T-helper 2 cell treated with Interferon-gamma antibody and Interleukin-4, amounts not matched to agents 5 μg/mL and 100 μg/mL, for 36 hours (primary cell): Measurements from ENCODE around the gene PTOV1.

Experiments
- DNase-seq: peaks from one replicate; pipeline ENCODE4 v3.0.0; 2021; ENCODE audit warnings: low spot score
- H3K27ac Mint-ChIP-seq: one replicate; pipeline ENCODE4 v1.8.0; 2021; ENCODE audit warnings: mild to moderate bottlenecking, mixed read lengths
- H3K27me3 Mint-ChIP-seq: one replicate; pipeline ENCODE4 v1.8.0; 2021; ENCODE audit warnings: low read depth, mixed read lengths
- H3K36me3 Mint-ChIP-seq: one replicate; pipeline ENCODE4 v1.8.0; 2021; ENCODE audit warnings: low read depth, mixed read lengths
- H3K4me1 Mint-ChIP-seq: one replicate; pipeline ENCODE4 v1.8.0; 2021; ENCODE audit warnings: low read depth, mixed read lengths
- H3K4me3 Mint-ChIP-seq: one replicate; pipeline ENCODE4 v1.8.0; 2022; ENCODE audit warnings: mild to moderate bottlenecking, moderate library complexity, mixed read lengths
- H3K9me3 Mint-ChIP-seq: one replicate; pipeline ENCODE4 v1.8.0; 2021; ENCODE audit warnings: mixed read lengths

Gene PTOV1

DNA sequence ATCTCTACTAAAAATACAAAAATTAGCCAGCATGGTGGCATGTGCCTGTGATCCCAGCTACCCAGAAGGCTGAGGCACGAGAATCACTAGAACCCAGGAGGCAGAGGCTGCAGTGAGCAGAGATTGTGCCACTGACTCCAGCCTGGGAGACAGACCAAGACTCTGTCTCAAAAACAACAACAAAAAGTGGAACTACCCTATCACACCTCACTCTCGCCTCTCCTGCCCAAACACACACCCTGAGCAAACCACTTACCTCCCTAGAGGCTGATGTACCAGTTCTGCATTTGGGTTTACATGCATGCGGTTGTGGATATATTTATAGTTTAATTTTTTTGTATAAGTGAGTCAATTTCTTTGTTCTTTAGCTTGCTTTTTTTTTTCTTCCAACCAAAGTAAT, 7.7 kb upstream of the PTOV1 start:
- DNase-seq = no peak
- H3K4me3 Mint-ChIP-seq = no peak overlapping the region
- peaks cover 3% of the 10 kb centered on the region for H3K27me3 Mint-ChIP-seq
- peaks cover 6% of the 10 kb centered on the region for H3K4me1 Mint-ChIP-seq
- no peak overlapping the region for H3K27ac Mint-ChIP-seq
- H3K9me3 Mint-ChIP-seq = no peaks in the 10 kb centered on the region
- peaks cover 9% of the 10 kb centered on the region for H3K36me3 Mint-ChIP-seq

DNA sequence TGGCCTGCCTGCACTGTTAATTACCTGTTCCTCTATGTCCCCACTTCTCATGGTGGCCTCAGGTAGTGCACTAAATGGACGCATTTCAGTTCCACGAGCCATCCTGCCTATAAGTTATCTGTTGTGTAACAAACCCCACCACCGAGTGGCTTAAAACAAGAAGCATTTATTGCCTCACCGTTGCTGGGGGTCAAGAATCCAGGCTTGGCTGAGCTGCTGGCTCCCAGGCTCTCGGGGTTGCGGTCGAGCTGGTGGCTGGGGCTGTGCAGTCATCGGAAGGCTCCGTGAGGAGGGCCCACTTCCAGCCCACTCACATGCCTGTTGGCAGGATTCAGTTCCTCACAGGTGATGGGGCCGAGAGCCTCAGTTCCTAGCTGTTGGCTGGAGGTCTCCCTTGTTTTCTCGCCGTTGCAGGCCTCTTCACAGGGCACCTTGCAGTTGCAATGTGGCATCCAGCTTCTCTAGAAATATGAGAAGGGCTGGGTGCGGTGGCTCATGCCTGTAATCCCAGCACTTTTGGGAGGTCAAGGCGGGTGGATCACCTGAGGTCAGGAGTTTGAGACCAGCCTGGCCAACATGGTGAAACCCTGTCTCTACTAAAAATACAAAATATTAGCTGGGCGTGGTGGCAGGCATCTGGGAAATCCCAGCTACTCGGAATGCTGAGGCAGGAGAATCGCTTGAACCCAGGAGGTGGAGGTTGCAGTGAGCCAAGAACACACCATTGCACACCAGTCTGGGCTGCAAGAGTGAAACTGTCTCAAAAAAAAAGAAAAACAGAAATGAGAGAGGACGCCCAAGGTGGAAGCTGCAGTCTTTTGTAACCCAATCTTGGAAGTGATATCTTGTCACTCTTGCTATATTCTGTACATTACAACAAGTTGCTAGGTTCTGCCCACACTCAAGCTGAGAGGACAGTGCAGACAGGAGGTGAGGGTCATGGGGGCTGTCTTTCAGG, 6.5 kb upstream of the PTOV1 start:
- Mint-ChIP-seq H3K27ac (no peak overlapping the region), H3K36me3 (peaks cover 4% of the 10 kb centered on the region), H3K9me3 (peaks cover 4% of the 10 kb centered on the region), H3K4me1 (peaks cover 16% of the 10 kb centered on the region), H3K27me3 (peaks cover 3% of the 10 kb centered on the region), H3K4me3 (no peak overlapping the region)
- no peak for DNase-seq

DNA sequence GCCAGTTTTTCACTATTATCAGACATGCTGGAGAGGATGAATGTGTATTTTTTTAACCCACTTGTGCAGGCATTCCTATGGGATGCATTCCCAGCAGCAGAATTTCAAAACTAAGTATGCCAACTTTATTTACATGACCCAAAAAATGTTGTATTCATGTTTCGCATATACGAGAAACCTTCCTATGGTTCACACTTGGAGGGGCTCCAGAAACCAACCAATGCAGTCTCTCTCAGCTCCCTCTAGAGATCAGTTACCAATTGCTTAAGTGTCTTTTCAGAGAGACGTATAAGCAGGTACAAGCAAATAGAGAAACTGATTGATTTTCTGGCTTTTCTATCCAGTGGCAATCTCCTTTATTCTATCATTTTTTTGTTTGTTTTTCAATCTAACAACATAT, 5.5 kb upstream of the PTOV1 start:
- Mint-ChIP-seq H3K9me3 (peaks cover 8% of the 10 kb centered on the region), H3K27me3 (peaks cover 3% of the 10 kb centered on the region), H3K27ac (no peak overlapping the region), H3K4me3 (no peak overlapping the region), H3K4me1 (peaks cover 23% of the 10 kb centered on the region), H3K36me3 (peaks cover 5% of the 10 kb centered on the region)
- DNase-seq = no peak

DNA sequence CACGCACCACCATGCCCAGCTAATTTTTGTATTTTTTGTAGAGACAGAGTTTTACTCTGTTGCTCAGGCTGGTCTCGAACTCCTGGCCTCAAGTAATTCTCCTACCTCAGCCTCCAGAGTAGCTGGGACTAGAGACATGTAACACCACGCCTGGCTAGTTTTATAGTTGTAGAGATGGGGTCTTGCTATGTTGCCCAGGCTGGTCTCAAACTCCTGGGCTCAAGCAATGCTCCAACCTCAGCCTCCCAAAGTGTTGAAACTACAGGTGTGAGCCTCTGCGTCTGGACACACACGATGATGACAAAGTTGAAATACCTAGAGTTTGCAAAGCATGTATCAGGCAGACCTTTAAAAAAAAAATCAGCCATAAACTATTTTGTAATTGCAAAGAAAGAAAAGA, 4.6 kb upstream of the PTOV1 start:
- Mint-ChIP-seq H3K27ac (no peak overlapping the region), H3K36me3 (peaks cover 5% of the 10 kb centered on the region), H3K27me3 (peaks cover 3% of the 10 kb centered on the region), H3K9me3 (peaks cover 8% of the 10 kb centered on the region), H3K4me1 (peaks cover 23% of the 10 kb centered on the region), H3K4me3 (no peak overlapping the region)
- DNase-seq = no peak

DNA sequence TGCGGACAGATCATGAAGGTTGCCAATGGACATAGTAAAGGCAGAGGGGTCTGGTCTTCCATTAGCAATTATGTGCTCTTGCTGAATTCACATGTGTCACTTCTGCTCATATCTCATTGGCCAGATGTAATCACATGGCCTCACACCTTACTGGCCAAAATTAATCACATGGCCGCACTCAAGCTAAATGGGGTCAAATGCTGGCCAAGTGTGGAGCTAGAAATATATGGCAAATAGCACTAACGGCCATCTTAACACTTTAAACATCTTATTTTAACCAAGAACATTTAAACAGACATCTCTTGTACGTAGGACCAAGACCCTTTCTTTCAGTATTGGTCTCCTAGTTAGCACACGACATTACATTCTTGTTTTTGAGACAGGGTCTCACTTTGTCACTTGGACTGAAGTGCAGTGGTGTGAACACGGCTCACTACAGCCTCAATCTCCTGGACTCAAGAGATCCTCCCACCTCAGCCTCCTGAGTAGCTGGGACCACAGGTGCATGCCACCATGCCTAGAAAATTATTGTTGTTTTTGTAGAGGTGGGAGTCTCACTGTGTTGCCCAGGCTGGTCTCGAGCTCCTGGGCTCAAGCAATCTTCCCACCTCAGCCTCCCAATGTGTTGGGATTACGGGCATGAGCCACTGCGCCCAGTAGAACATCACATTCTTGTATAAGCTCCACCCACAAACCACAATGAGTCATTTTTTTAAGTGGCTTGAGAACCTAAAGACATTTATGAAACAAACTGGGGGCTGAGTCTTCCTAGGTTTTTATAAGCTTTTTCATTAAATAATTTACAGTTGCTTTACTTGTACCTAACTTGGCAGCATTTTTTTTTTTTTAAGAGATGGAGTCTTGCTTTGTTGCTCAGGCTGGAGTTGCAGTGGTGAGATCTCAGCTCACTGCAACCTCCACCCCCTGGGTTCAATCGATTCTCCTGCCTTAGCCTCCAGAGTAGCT, 2.9 kb upstream of the PTOV1 start:
- no peak for DNase-seq
- peaks cover 7% of the 10 kb centered on the region for H3K27me3 Mint-ChIP-seq
- peaks cover 8% of the 10 kb centered on the region for H3K9me3 Mint-ChIP-seq
- H3K36me3 Mint-ChIP-seq = peaks cover 5% of the 10 kb centered on the region
- H3K4me1 Mint-ChIP-seq = peaks cover 32% of the 10 kb centered on the region
- peak overlapping the region; percentile 54 for H3K4me3 Mint-ChIP-seq
- peak overlapping the region; percentile 26 for H3K27ac Mint-ChIP-seq

DNA sequence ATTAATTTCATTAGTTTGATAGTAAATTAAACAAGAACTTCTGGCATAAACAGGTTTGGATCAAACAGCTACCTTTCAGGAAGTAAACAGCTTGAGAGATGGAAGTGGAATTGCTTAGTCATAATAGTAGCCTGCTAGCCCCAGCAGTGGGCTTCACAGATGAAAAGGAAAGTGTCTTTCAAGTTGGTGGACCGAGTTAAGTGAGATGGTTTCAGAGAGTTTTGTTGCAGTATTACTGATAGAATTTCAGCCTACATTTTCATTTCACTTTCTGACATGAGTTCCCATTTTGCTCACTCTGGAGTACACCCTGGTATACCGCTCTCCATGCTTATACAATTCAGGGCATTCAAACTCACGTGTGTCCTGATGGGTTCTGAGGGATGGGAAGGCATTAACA, 2.0 kb upstream of the PTOV1 start:
- H3K27ac Mint-ChIP-seq = peak overlapping the region; percentile 42
- DNase-seq = no peak
- H3K4me3 Mint-ChIP-seq = peak overlapping the region; percentile 66
- peaks cover 8% of the 10 kb centered on the region for H3K9me3 Mint-ChIP-seq
- peaks cover 7% of the 10 kb centered on the region for H3K27me3 Mint-ChIP-seq
- H3K4me1 Mint-ChIP-seq = peaks cover 32% of the 10 kb centered on the region
- peaks cover 5% of the 10 kb centered on the region for H3K36me3 Mint-ChIP-seq

DNA sequence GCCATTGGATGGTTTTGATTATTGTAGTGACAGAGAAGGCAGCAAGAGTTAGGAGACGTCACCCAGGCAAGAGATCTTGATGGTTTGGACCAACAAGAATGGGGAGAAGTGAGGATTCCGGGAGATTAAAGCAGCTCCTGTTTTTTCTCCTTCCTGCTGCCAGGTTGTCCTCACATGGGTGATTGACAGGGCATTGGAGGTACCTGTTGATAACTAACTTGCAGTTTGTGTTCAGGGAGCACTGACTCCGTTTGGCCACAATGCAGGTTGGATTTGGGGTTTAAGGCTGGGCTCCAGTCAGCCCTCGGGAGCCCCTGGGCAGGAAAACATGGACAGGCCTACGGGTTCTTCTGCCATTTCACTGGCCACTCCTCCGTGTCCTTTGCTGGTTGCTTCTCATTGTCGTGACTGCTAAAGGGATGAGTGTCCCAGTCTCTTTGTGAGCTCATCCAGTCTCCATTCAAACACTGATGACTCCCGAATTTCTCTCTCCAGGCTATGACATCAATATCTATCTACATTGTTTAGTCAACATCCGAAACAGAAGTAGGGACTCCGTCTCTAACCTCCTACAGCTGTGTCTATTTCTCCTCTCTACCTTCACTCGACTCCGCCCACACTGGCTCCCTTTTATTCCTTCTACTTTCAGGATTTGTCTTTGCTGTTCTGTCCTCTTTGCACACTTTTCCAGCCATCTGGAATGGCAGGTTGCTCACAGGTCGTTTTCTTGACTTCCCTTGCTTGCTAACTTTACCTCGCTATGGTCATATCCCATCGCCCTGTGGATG, 1.3 kb upstream of the PTOV1 start:
- Mint-ChIP-seq H3K9me3 (peaks cover 8% of the 10 kb centered on the region), H3K4me1 (peaks cover 32% of the 10 kb centered on the region)

DNA sequence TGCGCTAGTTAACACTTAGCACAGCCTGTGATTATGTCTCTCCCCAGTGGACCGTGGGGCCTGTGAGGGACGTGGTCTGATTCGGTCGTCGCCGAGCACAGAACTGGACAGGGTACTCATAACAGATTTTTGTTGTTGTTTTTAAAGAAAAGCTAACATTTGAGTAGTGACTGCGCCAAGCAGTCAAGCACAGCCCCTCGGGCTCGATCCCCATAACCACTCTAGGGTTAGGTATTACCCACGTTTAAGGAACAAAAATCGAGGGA, 805 bp upstream of the PTOV1 start:
- Mint-ChIP-seq H3K36me3 (peaks cover 5% of the 10 kb centered on the region), H3K4me1 (peaks cover 32% of the 10 kb centered on the region), H3K9me3 (peaks cover 8% of the 10 kb centered on the region), H3K27ac (peak overlapping the region; percentile 97), H3K4me3 (peak overlapping the region; percentile 91), H3K27me3 (peaks cover 7% of the 10 kb centered on the region)
- DNase-seq = no peak

More for the DNA sequence above, 1.3 kb upstream of the PTOV1 start:
- Mint-ChIP-seq H3K4me3 (peak overlapping the region; percentile 91), H3K27ac (peak overlapping the region; percentile 97), H3K27me3 (peaks cover 7% of the 10 kb centered on the region), H3K36me3 (peaks cover 5% of the 10 kb centered on the region)
- no peak for DNase-seq

DNA sequence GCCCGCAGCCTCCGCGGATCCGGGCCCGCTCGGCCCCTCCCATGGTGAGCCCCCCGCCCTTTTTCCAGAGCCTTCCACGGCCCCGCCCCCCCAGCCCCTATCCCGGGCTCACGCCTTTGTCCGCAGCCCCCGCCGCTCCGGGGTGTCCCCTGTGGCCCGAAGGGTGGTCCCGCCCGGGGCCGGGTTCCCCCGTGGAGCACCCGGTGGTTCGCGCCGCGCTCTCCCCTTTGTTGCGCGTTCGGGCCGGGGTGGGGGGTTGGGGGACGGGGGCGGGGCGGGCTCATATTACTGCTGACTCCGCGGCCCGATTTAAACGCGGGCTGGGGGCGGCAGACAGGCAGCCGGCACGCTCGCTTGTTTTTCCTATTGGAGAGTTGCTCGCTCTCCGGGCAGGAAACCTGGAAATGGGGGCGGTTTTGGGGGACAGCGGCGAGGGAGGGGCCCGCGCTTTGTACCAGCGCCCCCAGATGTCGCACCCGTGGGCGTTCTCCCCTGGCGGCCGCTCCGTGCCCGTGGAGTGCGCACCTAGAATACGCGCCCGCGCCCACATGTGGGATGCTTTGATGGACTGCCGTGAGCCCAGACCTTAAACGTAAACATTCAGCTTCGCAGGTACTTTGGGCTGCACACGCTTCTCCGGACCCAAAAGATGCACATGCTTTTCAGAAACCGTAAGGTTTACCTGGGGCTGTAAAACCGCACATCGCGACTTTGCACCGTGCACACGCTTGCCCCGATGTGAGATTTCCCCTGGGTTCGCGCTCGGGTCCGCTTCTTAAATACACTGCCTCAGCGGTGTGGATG, 699 bp downstream of the PTOV1 start:
- H3K27me3 Mint-ChIP-seq = peaks cover 7% of the 10 kb centered on the region

DNA sequence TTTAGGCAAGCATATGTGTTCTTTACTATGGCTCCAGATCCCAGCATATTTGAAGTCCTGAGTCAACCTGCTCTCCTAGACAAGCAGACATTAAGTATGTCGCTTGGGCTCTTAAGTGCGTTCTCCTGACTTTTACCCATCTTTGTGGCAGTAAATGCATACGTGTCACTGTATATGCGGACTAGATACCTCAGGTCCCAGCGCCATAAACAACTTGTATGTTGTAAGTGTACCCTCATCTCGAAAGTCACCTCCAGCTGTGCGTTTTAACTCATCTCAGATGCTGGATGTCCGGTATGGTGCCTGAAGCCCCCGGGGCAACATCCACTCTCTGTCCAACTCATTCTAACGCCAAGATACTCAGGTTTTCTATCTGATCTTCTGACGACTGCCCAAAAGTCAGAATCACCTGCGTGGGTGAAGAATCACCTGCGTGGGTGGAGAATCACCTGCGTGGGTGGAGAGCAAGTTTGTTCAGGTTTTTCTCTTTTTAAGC, 1.7 kb downstream of the PTOV1 start:
- peaks cover 8% of the 10 kb centered on the region for H3K9me3 Mint-ChIP-seq
- H3K27ac Mint-ChIP-seq = peak overlapping the region; percentile 80
- peak overlapping the region; percentile 85 for H3K4me3 Mint-ChIP-seq
- DNase-seq = no peak
- H3K4me1 Mint-ChIP-seq = peaks cover 30% of the 10 kb centered on the region
- peaks cover 5% of the 10 kb centered on the region for H3K27me3 Mint-ChIP-seq
- peaks cover 11% of the 10 kb centered on the region for H3K36me3 Mint-ChIP-seq

More for the DNA sequence above, 699 bp downstream of the PTOV1 start:
- Mint-ChIP-seq H3K4me1 (peaks cover 32% of the 10 kb centered on the region), H3K27ac (peak overlapping the region; percentile 80), H3K9me3 (peaks cover 8% of the 10 kb centered on the region), H3K4me3 (peak overlapping the region; percentile 85), H3K36me3 (peaks cover 11% of the 10 kb centered on the region)
- DNase-seq = no peak

DNA sequence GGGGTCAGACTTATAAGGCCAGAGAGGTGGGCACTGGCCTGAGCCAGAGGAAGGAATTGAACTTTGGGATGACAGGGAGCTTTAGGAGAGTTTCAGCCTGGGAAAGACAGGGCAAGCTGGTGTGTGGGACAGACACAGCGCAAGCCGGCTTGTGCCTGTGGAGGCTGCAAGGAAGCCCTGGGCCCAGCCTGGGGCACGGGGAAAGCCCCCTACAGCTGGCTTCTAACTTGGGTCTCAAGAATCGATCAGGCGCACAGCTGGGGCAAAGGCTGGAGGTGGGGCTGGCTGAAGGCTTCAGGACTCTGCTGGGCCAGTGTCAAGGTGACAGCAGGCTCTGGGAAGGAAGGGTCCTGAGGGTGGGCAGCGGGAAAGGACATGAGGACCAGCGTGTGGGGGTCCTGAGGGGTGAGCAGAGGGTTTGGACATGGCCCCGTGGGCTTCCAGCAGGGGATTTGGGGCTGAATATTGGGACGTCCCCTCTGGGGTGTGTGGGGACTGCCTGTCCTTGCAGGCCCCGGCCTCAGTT, 3.0 kb downstream of the PTOV1 start:
- Mint-ChIP-seq H3K27ac (peak overlapping the region; percentile 50), H3K27me3 (peaks cover 5% of the 10 kb centered on the region), H3K9me3 (peaks cover 8% of the 10 kb centered on the region), H3K4me3 (no peak overlapping the region), H3K4me1 (peaks cover 19% of the 10 kb centered on the region), H3K36me3 (peaks cover 14% of the 10 kb centered on the region)
- DNase-seq = no peak

DNA sequence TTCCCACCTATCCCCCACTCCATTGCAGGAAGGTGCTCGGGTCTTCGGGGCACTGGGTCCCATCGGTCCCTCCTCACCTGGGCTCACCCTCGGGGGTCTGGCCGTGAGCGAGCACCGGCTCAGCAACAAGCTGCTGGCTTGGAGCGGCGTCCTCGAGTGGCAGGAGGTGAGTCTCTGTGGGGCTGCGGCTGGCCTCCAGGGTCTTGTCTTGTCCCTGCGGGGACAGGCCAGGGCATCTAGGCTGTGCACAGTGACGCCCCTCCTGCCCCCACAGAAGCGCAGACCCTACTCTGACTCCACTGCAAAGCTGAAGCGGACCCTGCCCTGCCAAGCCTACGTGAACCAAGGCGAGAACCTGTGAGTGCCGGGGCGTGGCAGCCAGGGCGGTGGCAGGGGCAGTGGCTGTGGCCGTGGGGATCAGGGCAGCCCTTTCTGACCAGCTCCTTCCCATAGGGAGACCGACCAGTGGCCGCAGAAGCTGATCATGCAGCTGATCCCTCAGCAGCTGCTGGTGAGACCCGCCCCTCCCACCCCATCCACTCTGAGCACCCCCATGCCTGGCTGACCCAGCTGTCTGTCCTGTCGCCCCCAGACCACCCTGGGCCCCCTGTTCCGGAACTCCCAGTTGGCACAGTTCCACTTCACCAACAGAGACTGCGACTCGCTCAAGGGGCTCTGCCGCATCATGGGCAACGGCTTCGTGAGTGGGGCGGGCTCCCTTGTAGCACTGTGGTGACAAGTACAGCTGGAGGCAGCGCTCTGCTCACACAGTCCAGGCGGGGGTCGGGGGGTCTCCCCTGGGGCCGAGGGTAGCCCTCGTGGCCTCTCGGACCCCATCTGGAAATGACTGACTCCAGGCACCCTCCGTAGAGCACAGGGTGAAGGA, 3.7 kb downstream of the PTOV1 start:
- H3K27ac Mint-ChIP-seq = no peak overlapping the region
- peaks cover 5% of the 10 kb centered on the region for H3K27me3 Mint-ChIP-seq
- H3K4me1 Mint-ChIP-seq = peaks cover 16% of the 10 kb centered on the region
- H3K4me3 Mint-ChIP-seq = no peak overlapping the region
- peaks cover 13% of the 10 kb centered on the region for H3K36me3 Mint-ChIP-seq
- no peak for DNase-seq
- peaks cover 4% of the 10 kb centered on the region for H3K9me3 Mint-ChIP-seq
